Stimulated activated CD4-positive, alpha-beta T cell treated with anti-CD3 and anti-CD28 coated beads, Interleukin-1b, Interleukin-23, amount 100 ng/mL, for 1 hour (primary cell): Measurements from ENCODE around the gene GIN1.

ENCODE experiments used
- DNase-seq, 2 donors: peaks; one replicate each; pipeline ENCODE4 v3.0.0-alpha.2; 2020; ENCODE audit warnings: low read depth in 2 of 2

The GIN1 gene

GRCh38 chr5:103036601-103037000, 83.3 kb downstream of the GIN1 start:
- DNase-seq, result no peak
